Duodenal mucosa (tissue), 2 donors: Measurements from ENCODE around the gene HOXC6.
A peak's percentile ranks its signal among the peaks of the same experiment; 100 is the strongest.

Experiments
- H3K27ac ChIP-seq: one replicate; pipeline ENCODE4 v1.7.0; 2013; ENCODE audit warnings: low read depth, low read length
- H3K27me3 ChIP-seq, 2 donors: one replicate each; pipeline ENCODE4 v1.7.0; 2013; ENCODE audit warnings: low read length in 2 of 2, control low read depth in 1 of 2; ENCODE audit not compliant: insufficient read depth in 2 of 2, control insufficient read depth in 1 of 2
- H3K36me3 ChIP-seq, 2 donors: one replicate each; pipeline ENCODE4 v1.7.0; 2013; ENCODE audit warnings: low read length in 2 of 2, control low read depth in 1 of 2; ENCODE audit not compliant: insufficient read depth in 2 of 2, control insufficient read depth in 1 of 2
- H3K4me1 ChIP-seq, 2 donors: one replicate each; pipeline ENCODE4 v1.7.0; 2013; ENCODE audit warnings: low read length in 2 of 2, control low read depth in 1 of 2; ENCODE audit not compliant: insufficient read depth in 2 of 2, control insufficient read depth in 1 of 2
- H3K4me3 ChIP-seq, 2 donors: one replicate each; pipeline ENCODE4 v1.7.0; 2013; ENCODE audit warnings: low read length in 2 of 2, low read depth in 1 of 2
- H3K9ac ChIP-seq, 2 donors: one replicate each; pipeline ENCODE4 v1.7.0; 2013; ENCODE audit warnings: low read length in 2 of 2, low read depth in 1 of 2
- H3K9me3 ChIP-seq, 2 donors: one replicate each; pipeline ENCODE4 v1.7.0; 2013; ENCODE audit warnings: low read length in 2 of 2, control low read depth in 1 of 2; ENCODE audit not compliant: control insufficient read depth in 1 of 2

HOXC6 gene

DNA sequence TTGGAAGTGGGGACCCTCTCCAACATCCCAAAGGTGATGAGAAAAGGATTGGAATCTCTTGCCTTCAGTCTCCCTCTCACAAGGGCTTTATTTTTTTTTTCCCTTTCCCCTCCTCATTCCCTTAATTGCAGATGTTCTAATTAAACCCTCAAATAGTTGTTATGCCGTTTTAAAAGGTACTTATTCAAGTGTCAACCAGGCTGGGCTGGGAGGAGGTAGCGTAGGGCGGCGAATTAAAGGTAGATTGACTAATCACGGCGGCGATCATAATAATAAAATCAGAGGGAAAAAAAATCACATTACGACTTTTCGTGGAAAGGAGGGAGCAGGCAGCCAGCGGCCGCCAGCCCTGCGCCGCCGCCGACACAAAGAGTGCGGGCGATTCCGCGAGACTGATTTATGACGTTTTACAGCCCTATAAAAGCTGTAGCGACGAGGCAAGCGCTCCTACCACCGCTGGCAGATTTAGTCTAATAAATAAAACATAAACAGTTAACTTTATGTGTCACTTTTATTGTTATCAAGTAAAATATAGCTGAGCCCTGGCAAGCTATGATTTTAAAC is 23.7 kb downstream of the HOXC6 start:
- peaks cover 16 to 21% of the 10 kb centered on the region in 2 donors for H3K4me1 ChIP-seq
- H3K4me3 ChIP-seq = no peak overlapping the region
- H3K36me3 ChIP-seq = no peaks in the 10 kb centered on the region
- H3K27ac ChIP-seq = no peak overlapping the region
- H3K27me3 ChIP-seq = peaks cover 73 to 88% of the 10 kb centered on the region in 2 donors
- H3K9me3 ChIP-seq = no peaks in the 10 kb centered on the region
- no peak overlapping the region for H3K9ac ChIP-seq

DNA sequence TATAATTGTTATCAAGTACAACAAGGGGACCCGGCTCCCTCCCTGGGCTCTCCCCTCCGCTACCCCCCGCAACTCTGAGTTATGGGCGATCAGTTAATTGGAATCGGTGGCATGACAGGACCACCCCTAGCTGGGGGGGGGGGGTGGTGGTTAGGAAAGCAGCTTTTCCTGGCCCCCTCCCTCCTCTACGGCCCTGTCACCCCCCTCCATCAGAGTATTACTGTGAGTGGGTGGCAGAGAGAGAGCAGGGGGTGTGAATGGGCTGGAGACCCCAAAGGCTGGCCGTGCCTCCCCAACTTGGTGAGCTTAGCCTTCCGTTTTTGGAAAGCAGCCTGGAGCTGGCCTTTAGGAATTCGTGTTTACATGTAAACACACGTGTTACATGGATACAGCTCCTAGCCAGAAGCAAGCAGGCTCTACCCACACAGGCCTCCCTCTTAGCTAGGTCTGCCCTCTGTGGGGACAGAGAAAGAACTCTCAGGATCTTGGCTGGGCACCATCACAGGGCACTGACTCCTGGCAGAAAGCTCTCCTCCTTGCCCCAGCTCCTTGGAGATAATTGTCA is 24.3 kb downstream of the HOXC6 start:
- peak overlapping the region; percentile 61 to 65 for H3K4me3 ChIP-seq
- no peak overlapping the region for H3K27ac ChIP-seq
- H3K27me3 ChIP-seq = peaks cover 68 to 85% of the 10 kb centered on the region in 2 donors
- no peaks in the 10 kb centered on the region for H3K36me3 ChIP-seq
- H3K4me1 ChIP-seq = peaks cover 16 to 21% of the 10 kb centered on the region in 2 donors
- H3K9me3 ChIP-seq = no peaks in the 10 kb centered on the region
- peak overlapping the region in 1 of 2 donors; percentile 47 for H3K9ac ChIP-seq

DNA sequence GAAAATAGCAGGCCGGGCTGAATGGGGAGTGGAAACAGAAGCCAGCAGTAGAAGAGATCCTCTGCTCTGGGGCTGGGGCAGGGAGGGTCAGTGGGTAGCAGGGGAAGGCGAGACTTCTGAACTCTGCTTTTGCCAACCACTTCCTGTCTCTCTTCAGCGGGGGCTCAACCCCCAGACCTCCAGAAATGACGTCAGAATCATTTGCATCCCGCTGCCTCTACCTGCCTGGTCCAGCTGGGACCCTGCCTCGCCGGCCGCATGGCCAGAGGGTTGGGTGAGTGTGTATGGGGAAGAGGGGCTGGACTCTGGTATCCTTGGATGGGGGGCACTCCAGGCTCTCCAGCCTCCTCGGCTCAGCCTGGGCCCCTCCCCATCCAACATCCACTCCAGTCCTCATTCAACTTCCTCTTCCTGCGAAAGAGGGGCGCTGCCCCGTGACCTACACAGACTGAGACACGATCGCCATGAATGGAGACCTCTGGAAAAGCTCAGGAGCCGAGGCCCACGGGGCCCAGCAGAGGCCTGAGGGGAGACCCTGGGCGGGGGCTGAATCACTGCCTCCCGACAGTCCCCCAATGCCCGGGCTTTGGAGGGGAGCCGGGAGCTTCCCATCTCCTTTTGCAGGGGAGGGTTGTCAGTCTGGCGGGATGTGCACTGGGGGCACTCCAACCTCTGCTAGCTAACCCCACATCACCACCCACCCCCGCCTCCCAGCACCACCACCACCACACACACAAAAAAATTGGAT is 24.9 kb downstream of the HOXC6 start:
- Histone ChIP-seq H3K36me3 (no peaks in the 10 kb centered on the region), H3K4me3 (peak overlapping the region; percentile 61 to 65), H3K4me1 (peaks cover 16 to 21% of the 10 kb centered on the region in 2 donors), H3K9ac (peak overlapping the region; percentile 47 to 55), H3K27ac (no peak overlapping the region), H3K9me3 (no peaks in the 10 kb centered on the region), H3K27me3 (peaks cover 66 to 84% of the 10 kb centered on the region in 2 donors)

GRCh38 chr12:54053751-54054741 is 25.8 kb downstream of the HOXC6 start, which contains the start of gene HOXC4:
HOXC4 (plus strand) TSS chr12:54053835; CDS start chr12:54053923, 88 bp downstream.
- Histone ChIP-seq H3K36me3 (no peaks in the 10 kb centered on the region), H3K27ac (no peak within 1 kb of the TSS), H3K4me1 (peaks cover 16 to 21% of the 10 kb centered on the region in 2 donors), H3K27me3 (peaks cover 63 to 82% of the 10 kb centered on the region in 2 donors), H3K9me3 (no peaks in the 10 kb centered on the region), H3K4me3 (peak within 1 kb of the TSS; percentile 61 to 65), H3K9ac (peak within 1 kb of the TSS; percentile 47 to 55)

GRCh38 chr12:54054742-54055194 is 26.5 kb downstream of the HOXC6 start:
- H3K9ac ChIP-seq = peak overlapping the region in 1 of 2 donors; percentile 32
- no peaks in the 10 kb centered on the region for H3K9me3 ChIP-seq
- peaks cover 16 to 21% of the 10 kb centered on the region in 2 donors for H3K4me1 ChIP-seq
- no peaks in the 10 kb centered on the region for H3K36me3 ChIP-seq
- peak overlapping the region; percentile 55 to 61 for H3K4me3 ChIP-seq
- H3K27me3 ChIP-seq = peaks cover 56 to 85% of the 10 kb centered on the region in 2 donors
- no peak overlapping the region for H3K27ac ChIP-seq

DNA sequence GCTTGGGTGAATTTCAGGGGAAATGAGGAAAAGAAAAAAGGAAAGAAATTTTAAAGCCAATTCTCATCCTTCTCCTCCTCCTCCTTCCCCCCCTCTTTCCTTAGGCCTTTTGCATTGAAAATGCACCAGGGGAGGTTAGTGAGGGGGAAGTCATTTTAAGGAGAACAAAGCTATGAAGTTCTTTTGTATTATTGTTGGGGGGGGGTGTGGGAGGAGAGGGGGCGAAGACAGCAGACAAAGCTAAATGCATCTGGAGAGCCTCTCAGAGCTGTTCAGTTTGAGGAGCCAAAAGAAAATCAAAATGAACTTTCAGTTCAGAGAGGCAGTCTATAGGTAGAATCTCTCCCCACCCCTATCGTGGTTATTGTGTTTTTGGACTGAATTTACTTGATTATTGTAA is 27.3 kb downstream of the HOXC6 start:
- no peak overlapping the region for H3K27ac ChIP-seq
- no peak overlapping the region for H3K4me3 ChIP-seq
- H3K36me3 ChIP-seq = no peaks in the 10 kb centered on the region
- H3K4me1 ChIP-seq = peaks cover 16 to 21% of the 10 kb centered on the region in 2 donors
- no peaks in the 10 kb centered on the region for H3K9me3 ChIP-seq
- H3K9ac ChIP-seq = no peak overlapping the region
- H3K27me3 ChIP-seq = peaks cover 52 to 81% of the 10 kb centered on the region in 2 donors

GRCh38 chr12:54056110-54056509 is 27.9 kb downstream of the HOXC6 start:
- peaks cover 48 to 81% of the 10 kb centered on the region in 2 donors for H3K27me3 ChIP-seq
- H3K27ac ChIP-seq = no peak overlapping the region
- no peaks in the 10 kb centered on the region for H3K36me3 ChIP-seq
- no peak overlapping the region for H3K4me3 ChIP-seq
- peaks cover 13 to 19% of the 10 kb centered on the region in 2 donors for H3K4me1 ChIP-seq
- no peak overlapping the region for H3K9ac ChIP-seq
- H3K9me3 ChIP-seq = no peaks in the 10 kb centered on the region

- H3K4me1 ChIP-seq = no peaks in the 10 kb centered on the region
- no peak overlapping the region for H3K9ac ChIP-seq
- H3K9me3 ChIP-seq = no peaks in the 10 kb centered on the region
- H3K4me3 ChIP-seq = no peak overlapping the region
- H3K27me3 ChIP-seq = peaks cover 39 to 77% of the 10 kb centered on the region in 2 donors
- no peak overlapping the region for H3K27ac ChIP-seq
- H3K36me3 ChIP-seq = no peaks in the 10 kb centered on the region
Measured at GRCh38 chr12:54058128-54058768, 30.0 kb downstream of the HOXC6 start.

DNA sequence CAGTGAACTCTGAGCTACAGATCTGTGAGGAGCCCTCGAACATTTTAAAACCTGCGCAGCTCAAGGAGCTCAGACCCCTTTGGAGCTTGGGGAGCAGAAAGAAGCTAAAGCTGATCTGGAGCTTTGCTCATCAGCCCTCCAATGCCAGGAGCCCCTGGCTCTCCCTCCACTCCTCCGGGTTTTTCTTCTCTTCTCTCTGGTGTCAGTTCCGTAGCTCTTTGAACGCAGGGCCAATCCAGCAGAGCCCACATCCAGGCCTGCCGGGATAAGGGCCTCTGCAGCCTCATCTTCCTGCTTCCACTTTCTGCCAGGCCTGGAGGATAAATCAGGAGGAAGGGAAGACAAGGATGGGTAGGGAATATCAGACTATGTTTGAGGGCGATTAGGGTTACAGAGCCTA is 31.4 kb downstream of the HOXC6 start:
- H3K27me3 ChIP-seq = peaks cover 42 to 73% of the 10 kb centered on the region in 2 donors

More for the DNA sequence above, 31.4 kb downstream of the HOXC6 start:
- no peak overlapping the region for H3K9ac ChIP-seq
- no peaks in the 10 kb centered on the region for H3K4me1 ChIP-seq
- no peak overlapping the region for H3K27ac ChIP-seq
- H3K36me3 ChIP-seq = no peaks in the 10 kb centered on the region
- H3K4me3 ChIP-seq = no peak overlapping the region
- H3K9me3 ChIP-seq = no peaks in the 10 kb centered on the region
